HG03575 (cell line): Measurements from ENCODE around the gene ENG.
"Not testable (repeated sequence)": the region's sequence is repeated elsewhere in the genome, so short reads cannot be mapped to it uniquely, and the experiment has no call there.

Experiments
- ATAC-seq: cut with Tn5 transposase; IDR thresholded peaks from one replicate; pipeline ENCODE4 v1.9.1; 2021; ENCODE audit not compliant: unreplicated experiment, insufficient number of reproducible peaks, low FRiP score; ENCODE audit errors: extremely low read depth

Gene ENG

DNA sequence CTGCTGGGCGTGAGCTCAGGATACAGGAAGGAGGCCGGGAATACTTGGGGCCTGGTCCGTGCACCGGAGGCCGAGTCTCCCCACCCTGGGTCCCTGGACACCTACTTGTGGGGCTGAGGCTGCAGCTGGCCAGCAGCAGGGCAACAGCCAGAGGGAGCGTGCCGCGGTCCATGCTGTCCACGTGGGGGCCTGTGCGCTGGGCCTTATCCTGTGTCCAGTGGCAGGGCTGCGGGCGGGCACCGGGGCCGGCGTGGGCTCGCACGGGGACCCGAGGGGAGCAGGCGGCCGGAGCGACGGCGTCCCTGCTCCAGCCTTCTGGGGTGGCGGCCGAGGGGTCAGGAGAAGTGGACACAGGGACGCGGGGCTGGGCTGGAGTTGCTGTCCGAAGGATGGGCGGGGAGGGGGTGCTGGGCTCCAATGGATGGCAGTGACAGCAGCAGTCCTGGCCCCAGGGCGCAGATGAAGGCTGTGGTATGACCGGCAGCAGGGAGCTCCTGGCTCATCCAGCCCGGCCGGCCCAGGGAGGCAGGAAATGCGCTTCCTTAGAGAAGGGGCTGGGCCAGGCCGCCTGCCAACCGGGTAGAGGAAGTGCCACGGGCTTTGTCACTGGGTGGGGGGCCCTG is at the start of gene ENG:
Gene ENG, minus strand, starts transcription at position 475 of the 623 bp plus-strand sequence. Its CDS starts 303 bp downstream, at position 172.
- no peak for ATAC-seq

DNA sequence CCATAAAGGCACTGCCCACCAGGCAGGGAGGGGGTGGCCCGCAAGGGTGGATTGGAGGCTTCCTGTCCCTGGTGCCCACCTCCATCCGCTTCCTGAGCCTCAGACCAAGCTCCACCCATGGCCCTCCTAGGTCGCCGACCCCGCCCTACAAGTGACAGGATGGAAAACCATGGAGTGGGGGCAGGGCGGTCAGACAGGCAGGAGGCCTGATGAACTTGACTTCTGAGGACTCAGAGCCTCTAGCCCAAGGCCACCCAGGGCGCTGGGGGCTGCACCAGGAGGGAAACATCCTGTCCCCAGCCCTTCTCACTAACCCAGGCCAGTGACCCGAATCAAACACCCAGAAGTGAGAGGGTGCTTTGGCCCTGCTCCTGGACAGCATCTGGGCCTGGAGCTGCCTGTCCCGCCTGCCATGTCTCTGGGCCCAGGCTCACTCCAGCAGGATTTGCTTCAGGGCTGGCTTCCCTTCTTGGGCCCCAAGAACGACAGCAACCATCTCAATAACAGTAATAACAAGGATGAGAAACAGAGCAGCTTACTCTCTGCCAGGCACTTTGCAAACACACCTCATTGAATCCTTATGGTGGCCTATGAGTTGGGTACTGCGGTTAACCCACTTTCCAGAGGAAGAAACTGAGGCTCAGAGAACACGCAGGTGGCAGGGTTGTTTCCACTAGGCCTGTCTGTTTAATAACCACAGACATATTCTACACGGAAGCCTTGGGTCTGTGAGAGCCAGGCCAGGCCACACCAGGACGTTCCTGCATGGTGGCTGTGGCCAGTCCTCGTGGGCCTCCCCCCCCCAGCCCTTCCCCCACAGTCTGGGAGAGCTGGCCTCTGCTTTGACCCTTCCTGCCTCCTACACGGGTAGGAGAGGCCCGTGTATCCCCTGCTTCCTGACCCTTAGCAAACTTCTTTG is 49.4 kb upstream of the ENG start:
- no peak for ATAC-seq

DNA sequence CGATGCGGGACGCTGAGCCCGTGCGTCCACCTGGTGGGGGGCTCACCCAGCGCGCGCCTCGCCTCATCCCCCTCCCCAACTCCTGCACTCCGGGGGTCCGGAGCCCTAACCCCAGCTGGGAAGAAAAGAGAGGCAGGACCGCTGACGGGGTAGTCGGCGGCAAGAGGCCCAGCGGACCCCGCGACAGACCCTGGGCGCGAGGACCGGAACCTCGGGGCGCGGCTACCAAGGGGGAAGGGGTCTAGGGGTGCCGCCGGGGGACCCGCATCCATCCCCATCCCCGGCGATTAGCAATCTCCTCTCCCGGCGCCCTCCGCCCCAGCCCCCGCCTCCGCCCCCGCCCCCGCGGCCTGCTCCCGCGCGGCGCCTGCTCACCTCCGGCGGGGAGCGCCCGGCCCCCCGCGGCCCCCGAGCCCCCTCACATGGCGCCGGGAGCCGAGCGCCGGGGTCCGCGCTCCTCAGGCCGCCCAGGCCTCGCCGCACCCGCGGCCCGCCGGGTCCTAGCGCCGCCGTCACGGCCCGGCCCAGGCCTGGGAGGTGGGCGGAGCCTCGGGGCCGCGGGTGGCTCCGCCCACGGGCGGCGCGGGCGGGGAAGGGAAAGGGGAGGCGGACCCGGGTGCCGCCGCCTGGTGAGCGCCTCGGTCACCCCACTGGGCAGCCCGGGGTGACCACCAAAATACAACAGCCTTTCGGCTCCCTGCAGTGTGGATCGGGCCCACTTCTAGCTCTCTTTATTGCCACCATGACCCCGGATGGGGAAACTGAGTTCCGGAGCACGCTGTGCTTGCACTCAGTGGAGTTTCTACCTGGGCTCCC is 44.9 kb upstream of the ENG start, which contains the start of gene ST6GALNAC6:
Gene ST6GALNAC6, minus strand, starts transcription at position 476 of the 816 bp plus-strand sequence. CDS start 1,622 bp downstream, outside the sequence.
- no peak for ATAC-seq

DNA sequence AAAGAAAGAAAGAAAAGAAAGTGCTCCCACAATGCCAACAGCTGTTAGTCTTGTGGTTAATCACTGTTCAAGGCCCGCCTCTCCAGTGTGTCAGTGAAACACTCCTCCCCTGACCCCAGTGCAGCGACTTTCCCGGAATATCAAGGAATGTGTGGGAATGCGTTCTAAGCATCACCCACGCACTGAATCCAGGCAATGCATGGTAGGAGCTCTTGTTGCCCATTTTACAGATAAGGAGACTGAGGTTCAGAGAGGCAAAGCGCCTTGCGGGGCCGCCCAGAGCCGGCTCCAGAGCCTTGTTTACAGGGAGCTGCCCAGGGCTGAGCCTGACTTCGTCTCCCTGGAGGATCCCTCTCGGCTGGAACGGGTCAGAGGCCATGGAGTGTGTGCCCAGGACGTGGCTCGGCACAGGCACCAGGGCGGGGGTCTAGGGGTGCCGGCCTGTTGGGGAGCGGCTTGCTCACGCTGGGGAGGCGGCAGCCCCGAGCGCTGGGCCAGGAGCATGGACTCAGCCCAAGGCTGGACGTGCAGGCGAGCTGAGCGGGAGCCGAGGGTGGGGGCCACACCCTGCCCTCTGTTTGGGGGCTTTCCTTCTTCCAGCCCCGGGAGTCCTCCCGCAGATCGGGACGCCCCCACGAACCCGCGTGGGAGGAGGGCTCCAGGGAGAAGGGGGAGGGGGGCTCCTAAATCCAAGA is 44.1 kb upstream of the ENG start:
- ATAC-seq, result no peak

DNA sequence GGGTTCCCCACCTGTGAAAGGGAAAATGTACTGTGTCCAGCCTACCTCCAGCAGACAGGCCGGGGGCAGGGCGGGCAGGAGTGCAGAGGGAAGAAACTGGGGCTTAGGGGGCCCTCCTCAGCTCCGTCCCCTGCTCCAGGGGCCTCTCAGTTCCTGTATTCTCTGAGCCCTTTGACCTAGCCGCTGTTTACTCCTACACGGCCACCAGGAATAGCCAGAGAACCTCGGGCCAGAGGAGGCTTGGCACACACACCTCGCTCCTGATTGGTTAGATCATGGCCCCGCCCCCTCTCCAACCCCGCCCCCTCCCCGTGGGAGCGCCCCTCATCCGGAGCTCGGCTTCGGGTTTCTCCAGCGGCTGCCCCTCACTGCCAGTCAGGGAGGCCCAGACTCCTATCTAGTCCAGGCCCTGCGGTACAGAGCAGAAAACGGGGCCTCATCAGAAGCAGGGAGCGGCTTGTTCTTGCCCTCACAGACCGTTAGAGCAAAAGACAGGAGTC is 42.8 kb upstream of the ENG start:
- no peak for ATAC-seq

DNA sequence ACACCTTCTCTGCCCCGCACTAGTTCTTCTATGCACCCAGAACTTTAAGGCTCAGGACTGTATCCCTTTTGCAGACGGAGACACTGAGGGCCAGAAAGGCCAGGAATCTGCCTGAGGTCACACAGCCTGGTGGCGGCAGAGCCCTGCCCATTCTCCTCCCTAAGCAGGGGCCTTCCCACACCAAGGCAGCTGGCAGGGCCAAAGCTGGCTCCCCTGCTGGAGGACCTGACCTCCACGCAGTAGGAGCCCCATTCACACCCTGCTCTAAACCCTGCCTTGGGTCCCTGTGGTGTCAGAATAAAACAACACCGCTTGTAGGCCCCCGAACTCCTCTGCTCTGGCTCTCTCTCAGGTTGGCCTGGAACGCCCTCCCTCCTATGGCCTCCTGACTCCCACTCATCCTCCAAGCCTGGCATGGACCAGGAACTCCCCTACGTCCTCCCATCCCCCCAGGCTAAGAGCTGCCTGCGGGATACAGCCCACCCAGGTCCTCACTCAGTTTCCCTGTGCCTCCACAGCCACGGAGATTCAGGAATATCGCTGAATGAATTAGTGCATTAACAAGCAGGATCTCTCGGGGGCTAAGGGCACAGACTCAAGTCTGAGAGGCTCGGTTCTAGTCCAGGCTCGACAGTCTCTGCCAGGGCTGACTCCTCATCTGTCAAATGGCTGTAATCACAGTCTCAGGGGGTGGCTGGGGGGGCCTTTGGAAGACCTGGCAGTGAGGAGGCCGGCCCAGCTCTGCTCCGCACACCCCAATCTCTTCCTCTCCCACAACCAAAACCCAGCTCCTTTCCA is 42.1 kb upstream of the ENG start:
- ATAC-seq, result no peak

DNA sequence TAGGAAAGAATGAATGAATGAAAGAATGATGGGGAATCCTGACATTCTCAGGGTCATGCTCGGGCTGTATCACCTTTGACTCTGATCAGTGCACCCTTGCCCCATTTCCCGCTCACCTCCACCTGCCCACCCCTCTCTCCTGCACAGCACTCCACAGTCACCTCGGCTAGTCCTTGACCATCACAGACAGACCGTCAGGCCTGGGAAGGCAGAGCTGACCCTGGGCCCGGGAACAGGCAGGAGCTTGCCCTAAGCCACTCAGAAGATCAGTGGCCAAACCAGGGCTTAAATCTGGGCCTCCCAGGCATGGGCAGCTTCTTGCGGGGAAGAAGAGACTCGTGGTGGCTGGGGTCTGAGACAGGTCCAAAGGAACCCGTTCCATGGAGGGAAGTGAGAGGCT is 41.4 kb upstream of the ENG start:
- no peak for ATAC-seq

DNA sequence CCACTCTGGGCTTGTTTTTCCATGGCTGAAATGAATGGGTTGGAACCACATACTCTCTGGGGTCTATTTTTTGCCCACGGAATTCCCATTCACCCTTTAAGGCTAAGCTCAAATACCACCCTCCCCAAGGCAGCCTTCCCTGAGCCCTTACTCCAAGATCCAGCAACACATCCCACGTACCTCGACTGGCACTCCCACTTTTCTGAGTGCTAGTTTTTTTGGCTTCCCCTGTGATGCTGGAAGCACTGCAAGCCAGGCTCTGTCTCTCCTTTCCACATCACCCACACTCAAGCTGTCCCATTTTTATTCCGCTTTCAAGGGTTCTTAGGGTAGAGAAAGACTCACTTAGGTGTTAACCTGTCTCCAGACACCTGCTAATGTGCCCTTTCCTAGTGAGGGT is 38.9 kb upstream of the ENG start:
- no peak for ATAC-seq

DNA sequence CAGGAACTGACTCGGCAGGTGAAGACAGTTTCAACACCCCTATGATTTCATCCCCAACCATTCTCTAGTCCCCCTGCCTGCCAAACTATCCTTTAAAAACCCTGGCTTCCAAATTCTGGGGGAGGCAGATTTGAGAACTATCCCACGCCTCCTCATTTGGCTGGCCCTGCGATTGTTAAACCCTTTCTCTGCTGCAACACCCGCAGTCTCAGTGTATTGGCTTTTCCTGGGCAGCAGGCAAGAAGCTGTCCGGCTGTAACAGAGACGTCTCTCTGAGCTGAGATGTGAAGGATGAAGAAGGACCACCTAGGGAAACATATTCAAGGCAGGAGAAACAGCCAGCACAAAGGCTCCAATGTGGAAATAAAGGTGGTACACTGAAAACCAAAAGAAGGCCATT is 38.4 kb upstream of the ENG start:
- no peak for ATAC-seq

DNA sequence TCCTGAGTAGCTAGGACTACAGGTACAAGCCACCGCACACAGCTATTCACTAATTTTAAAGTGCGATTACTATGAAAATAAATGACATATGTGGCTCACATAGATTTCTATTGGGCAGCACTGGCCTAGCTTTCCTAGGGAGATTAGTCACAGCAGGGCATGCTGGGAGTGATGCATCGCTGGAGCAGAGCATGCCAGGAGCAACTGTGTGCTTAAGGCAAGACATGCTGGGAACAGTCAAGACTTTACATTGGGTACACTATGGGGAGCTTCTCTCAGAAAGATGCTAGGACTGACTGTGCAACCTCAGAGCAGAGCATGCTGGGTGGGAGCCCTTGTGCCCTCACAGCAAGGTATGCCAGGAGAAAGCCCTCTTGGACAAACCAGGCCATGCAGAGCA is 35.6 kb upstream of the ENG start:
- ATAC-seq, result no peak

DNA sequence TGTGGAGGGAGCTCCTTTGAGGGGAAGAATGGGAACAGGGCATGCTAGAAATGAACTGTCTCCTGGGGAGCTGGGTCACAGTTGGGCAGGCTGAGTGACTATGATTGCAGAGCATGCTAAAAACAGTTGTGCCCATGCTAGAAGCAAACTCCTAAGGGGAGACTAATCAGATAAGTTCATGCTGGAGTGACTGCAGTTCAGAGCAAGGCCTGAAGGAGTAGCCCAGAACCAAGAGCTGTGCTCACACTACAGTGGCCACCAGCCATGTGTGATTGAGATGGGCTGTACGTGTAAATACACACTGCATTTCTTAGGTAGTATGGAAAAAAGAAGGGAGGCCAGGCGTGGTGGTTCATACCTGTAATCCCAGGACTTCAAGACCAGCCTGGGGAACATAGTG is 33.3 kb upstream of the ENG start:
- ATAC-seq, result no peak

DNA sequence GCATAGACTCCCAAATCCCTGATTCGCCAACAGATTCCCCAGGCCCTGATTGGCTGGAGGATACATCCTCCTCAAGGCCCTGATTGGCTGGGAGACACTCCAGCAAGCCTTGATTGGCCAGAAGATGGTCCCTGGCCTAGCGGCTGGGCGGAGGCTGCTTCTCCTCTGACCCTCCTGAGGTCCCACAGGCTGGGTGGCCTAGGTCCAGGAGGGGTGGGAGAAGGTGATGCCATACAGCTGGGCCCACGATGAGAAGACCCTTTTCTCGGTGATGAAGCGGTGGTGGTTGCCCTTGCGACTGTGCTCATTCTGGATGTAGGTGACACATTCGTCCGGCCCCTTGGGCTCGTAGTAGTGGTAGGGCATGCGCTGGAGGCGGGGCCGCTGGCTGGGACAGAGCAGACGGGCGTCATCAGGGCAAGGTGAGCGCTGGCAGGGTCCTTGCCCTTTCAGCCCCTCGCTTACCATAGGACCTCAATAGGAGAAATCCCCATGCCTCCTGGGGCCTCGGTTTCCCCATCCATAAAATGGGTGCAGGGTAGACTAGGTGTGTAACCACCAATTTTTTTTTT is 32.0 kb upstream of the ENG start:
- ATAC-seq, result no peak

DNA sequence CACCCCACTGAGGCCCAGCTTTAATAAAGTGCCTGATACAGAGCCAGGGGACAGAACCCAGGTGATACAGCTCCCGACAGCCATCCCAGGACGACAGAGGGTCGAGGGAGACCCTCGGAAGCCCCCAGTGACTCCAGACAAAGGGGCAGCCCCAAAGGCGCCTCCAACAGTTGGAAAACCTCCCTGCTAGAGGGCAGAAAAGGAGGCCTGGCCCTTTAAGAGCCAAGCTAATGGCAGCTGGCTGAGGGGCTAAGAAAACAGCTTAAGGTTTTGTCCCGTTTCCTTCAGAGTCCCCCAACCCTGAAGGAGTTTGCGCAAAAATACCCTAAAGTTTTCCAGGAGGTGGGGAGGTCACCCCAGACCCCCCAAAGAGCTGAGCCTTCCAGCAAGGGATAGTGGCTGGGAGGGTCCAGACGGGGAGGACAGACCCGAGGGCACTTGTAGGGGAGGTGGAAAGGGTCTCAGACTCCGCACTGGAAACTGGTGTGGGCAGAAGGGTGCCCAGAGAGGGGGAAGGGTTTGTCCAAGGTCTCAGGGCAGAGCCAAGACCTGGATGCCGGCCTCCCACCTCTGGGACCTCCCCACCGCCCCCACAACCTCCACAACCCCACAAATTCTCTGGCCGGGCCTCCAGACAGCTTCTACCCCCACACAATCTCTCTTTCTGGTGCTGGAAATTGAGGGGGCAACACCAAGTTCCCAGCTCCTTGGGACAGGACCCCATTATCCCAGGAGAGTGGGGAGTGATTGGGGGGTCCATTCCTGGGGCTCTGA is 31.2 kb upstream of the ENG start:
- ATAC-seq, result no peak

DNA sequence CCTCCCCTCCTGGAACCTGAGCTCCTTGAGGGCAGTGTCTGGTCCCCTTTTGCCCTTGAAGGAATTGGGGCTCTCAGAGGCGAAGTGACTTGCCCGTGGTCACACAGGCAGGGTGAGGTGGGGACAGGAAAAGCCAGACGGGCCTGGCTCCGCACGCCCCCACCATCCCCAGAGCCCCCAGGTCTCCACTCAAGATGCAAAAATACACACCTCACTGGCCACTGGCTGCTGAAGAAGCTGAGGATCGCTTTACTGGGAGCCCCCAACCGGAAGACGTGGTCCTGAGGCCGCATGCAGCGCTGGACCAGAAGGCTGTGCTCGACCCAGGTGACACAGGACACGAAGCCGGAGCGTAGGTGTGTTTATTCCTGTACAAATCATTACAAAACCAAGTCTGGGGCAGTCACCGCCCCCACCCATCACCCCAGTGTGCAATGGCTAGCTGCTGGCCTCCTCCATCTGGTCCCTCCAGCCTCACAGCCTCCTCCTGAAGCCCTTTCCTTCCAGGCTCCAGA is 30.6 kb upstream of the ENG start:
- ATAC-seq, result no peak

DNA sequence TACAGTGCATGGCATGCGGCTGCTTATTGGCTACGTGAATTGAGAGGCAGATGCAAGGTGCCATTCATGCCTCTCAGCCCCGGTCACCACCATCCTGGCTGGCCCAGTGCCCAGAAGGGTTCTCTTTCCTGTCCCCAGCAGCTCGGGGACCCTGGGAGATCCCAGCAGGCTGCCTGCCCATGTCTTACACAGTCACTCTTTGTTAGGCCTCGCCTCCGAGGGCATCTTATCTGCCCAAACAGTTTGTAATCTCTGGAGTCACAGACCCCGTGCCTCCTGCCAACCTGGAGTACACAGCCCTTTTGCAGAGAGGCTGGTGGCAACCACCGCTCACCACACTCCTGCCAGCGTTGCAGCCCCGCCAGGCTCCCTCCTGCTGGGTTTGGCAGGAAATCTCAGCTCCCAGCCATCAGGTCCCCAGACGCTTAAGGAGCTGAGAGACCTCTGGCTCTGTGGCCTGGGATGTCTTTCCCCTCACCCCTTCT is 30.0 kb upstream of the ENG start:
- ATAC-seq, result no peak

DNA sequence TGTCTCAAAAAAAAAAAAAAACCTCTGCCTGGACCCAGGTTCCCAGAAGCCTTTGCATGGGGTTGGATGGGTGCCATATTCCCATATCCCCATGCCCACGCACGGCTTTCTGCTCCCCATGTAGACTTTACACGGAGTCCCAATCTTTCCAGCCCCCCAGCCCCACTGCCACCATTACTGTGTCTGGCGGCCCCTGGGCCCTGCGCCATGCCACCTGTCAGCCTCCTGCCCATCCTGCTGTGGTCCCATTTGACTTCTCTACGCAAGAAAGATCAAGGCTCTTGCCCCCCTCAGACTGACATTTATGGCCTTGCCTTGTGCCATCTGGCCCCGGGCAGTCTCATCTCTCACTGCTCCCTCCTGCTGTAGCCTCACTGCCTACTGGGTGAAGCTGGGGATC is 29.5 kb upstream of the ENG start:
- ATAC-seq, result no peak

DNA sequence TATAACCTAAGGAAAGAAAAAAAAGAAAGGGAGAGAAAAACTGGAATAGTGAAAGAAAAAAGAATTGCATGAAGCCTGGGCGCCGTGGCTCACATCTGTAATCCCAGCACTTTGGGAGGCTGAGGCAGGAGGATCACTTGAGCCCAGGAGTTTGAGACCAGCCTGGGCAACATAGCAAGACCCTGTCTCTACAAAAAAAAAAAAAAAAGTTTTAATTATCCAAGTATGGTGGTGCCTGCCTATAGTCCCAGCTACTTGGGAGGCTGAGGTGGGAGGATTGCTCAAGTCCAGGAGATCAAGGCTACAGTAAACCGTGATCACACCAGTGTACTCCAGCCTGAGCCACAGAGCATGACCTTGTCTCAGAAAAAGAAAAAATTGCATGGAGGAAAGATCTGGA is 27.3 kb upstream of the ENG start:
- ATAC-seq, result not testable (repeated sequence)
